ENCODE results near the gene KLC4.
A peak's percentile ranks its signal among the peaks of the same experiment; 100 is the strongest.

Gene KLC4

DNA sequence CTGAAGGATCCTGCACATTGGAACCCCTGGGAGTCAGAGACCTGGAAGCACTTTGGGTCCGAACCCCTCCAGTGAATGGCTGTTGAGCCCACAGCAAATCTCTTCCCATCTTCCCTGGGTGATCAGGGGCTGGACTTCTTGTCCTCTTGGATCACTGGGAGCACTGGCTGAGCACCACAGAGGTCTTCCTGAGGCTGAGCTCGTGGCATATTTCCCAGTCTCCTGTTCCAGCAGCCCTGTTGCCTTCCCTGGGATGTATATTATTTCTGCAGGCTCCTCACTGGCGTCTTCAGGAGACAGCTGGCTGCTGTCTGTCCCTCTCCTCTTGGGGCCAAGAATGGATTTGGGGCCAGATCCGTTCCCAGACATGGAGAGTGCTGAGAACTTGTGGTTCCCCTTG, 60.1 kb downstream of the KLC4 start:
- H3K4me3 ChIP-seq (ENCODE audit: low read length) = no peak overlapping the region
- peaks cover 19% of the 10 kb centered on the region for H3K4me1 ChIP-seq (ENCODE audit: insufficient read depth, low read length)
- no peaks in the 10 kb centered on the region for H3K9me3 ChIP-seq (ENCODE audit: insufficient read depth, low read depth, low read length)
- no peaks in the 10 kb centered on the region for H3K36me3 ChIP-seq (ENCODE audit: insufficient read depth, low read length)
- H3K27ac ChIP-seq (ENCODE audit: low read depth, low read length) = no peak overlapping the region
- WGBS = 92% methylated on average over 4 of the region's 4 CpGs
- no peaks in the 10 kb centered on the region for H3K27me3 ChIP-seq (ENCODE audit: insufficient read depth, low read length)
- no peak overlapping the region for H3K9ac ChIP-seq (ENCODE audit: low read depth, low read length)

- WGBS = 90% methylated on average over 9 of the region's 9 CpGs
- no peaks in the 10 kb centered on the region for H3K27me3 ChIP-seq (ENCODE audit: insufficient read depth, low read length)
- H3K4me1 ChIP-seq (ENCODE audit: insufficient read depth, low read length) = peaks cover 12% of the 10 kb centered on the region
- H3K27ac ChIP-seq (ENCODE audit: low read depth, low read length) = no peak overlapping the region
- no peaks in the 10 kb centered on the region for H3K36me3 ChIP-seq (ENCODE audit: insufficient read depth, low read length)
- no peak overlapping the region for H3K9ac ChIP-seq (ENCODE audit: low read depth, low read length)
- no peaks in the 10 kb centered on the region for H3K9me3 ChIP-seq (ENCODE audit: insufficient read depth, low read depth, low read length)
- no peak overlapping the region for H3K4me3 ChIP-seq (ENCODE audit: low read length)
These were observed 60.8 kb downstream of the KLC4 start for GRCh38 chr6:43120101-43120763.

GRCh38 chr6:43120944-43121913, 61.8 kb downstream of the KLC4 start:
- Histone ChIP-seq H3K4me1 (ENCODE audit: insufficient read depth, low read length) (peaks cover 20% of the 10 kb centered on the region), H3K9ac (ENCODE audit: low read depth, low read length) (peak overlapping the region; percentile 24; the same call in 1 of the 2 replicates), H3K27ac (ENCODE audit: low read depth, low read length) (no peak overlapping the region), H3K4me3 (ENCODE audit: low read length) (no peak overlapping the region), H3K36me3 (ENCODE audit: insufficient read depth, low read length) (no peaks in the 10 kb centered on the region), H3K27me3 (ENCODE audit: insufficient read depth, low read length) (no peaks in the 10 kb centered on the region), H3K9me3 (ENCODE audit: insufficient read depth, low read depth, low read length) (no peaks in the 10 kb centered on the region)
- WGBS = 83% methylated on average over 9 of the region's 9 CpGs

DNA sequence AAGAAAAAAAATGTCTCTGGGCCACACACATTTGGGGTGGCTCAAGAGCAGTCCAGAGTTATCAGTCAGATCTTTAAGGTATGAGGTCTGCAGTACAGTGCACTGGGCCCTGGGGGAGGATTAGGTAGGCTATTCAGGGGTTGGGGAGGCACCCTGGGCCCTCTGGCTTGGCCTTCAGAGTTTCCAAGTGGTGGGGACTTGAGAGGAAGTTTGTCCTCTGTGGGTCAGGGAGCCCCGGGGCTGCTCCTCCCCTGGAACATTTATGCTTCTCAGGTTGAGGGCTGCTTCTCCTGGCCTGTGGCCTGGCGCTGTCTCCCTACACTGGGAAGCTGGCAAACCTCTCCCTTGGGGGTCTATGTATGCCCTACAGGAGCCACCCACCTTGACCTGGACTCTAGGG, 62.7 kb downstream of the KLC4 start:
- H3K27me3 ChIP-seq (ENCODE audit: insufficient read depth, low read length) = no peaks in the 10 kb centered on the region
- WGBS = 88% methylated on average over 2 of the region's 2 CpGs
- H3K4me1 ChIP-seq (ENCODE audit: insufficient read depth, low read length) = peaks cover 25% of the 10 kb centered on the region
- no peak overlapping the region for H3K4me3 ChIP-seq (ENCODE audit: low read length)
- H3K36me3 ChIP-seq (ENCODE audit: insufficient read depth, low read length) = no peaks in the 10 kb centered on the region
- H3K9ac ChIP-seq (ENCODE audit: low read depth, low read length) = no peak overlapping the region
- no peak overlapping the region for H3K27ac ChIP-seq (ENCODE audit: low read depth, low read length)
- no peaks in the 10 kb centered on the region for H3K9me3 ChIP-seq (ENCODE audit: insufficient read depth, low read depth, low read length)

DNA sequence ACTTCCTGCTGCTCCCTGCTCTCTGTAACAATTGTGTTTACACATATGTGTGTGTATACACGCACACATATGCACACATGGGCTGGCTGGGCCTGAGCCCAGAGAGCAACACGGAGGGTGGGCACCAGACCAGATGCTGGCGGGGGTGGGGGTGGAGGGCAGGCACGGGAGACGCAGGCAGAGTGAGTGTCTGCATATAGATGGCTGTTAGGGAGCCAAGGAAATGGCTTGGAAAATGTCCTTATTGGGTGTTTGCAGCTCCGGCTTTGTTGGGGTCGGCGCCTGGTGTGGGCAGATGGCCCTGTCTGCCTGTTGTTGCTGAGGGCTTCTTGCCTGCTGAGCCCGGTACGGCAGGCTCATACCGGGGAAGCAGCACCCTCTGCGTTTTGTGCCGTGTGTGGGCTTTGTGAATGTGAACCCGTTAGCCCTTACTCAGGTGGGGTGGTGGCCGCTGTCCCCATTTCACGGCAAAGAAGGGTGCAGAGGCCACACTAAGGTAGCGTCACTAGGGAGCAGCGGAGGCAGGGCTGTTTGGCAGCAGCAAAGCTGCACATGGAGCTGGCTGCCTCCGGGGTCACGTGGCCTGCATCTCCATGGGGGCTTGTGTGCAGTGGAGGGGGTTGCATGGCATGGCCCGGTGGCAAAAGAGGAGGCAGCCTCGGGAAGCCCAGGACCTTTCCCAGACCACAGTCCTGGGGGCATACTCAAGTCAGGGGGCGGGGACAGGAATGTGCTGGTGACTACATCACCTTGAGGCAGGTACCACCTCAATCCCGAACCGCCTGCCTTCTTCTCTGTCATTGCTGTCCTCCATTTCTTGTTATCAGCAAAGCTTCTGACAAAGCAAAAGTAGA, 64.3 kb downstream of the KLC4 start:
- 75% methylated on average over 25 of the region's 25 CpGs for WGBS
- no peak overlapping the region for H3K4me3 ChIP-seq (ENCODE audit: low read length)
- H3K27me3 ChIP-seq (ENCODE audit: insufficient read depth, low read length) = no peaks in the 10 kb centered on the region
- H3K9me3 ChIP-seq (ENCODE audit: insufficient read depth, low read depth, low read length) = no peaks in the 10 kb centered on the region
- H3K36me3 ChIP-seq (ENCODE audit: insufficient read depth, low read length) = no peaks in the 10 kb centered on the region
- peak overlapping the region; percentile 58; the same call in 1 of the 2 replicates for H3K27ac ChIP-seq (ENCODE audit: low read depth, low read length)
- no peak overlapping the region for H3K9ac ChIP-seq (ENCODE audit: low read depth, low read length)
- H3K4me1 ChIP-seq (ENCODE audit: insufficient read depth, low read length) = peaks cover 25% of the 10 kb centered on the region

DNA sequence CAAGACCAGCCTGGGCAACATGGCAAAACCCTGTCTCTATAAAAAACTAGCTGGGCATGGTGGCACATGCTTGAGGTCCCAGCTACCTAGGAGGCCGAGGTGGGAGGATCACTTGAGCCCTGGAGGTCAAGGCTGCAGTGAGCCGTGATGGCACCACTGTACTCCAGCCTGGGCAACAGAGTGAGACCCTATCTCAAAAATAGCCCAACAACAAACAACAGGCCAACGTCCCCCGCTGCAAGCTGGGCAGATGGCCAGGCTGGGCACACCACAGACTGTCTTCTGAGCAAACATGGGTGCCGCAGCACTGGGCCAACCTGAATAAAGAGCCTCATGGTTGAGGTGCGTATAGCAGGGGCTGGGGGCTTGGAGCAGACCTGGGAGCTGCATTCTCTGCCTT, 65.0 kb downstream of the KLC4 start:
- Histone ChIP-seq H3K27ac (ENCODE audit: low read depth, low read length) (no peak overlapping the region), H3K27me3 (ENCODE audit: insufficient read depth, low read length) (no peaks in the 10 kb centered on the region), H3K9me3 (ENCODE audit: insufficient read depth, low read depth, low read length) (no peaks in the 10 kb centered on the region), H3K4me1 (ENCODE audit: insufficient read depth, low read length) (peaks cover 25% of the 10 kb centered on the region), H3K36me3 (ENCODE audit: insufficient read depth, low read length) (no peaks in the 10 kb centered on the region), H3K4me3 (ENCODE audit: low read length) (no peak overlapping the region), H3K9ac (ENCODE audit: low read depth, low read length) (no peak overlapping the region)
- WGBS = 93% methylated on average over 6 of the region's 6 CpGs
